Gastrocnemius medialis (tissue), 4 donors: ENCODE data around the gene CPTP. TPM values are rescaled to one million over a fixed set of nuclear protein-coding genes. Genes with fewer than 3 reads are reported as not detected.

ENCODE experiments used
- ATAC-seq, 2 donors: fragments of 150-250 bp; one replicate each; pipeline ENCODE4 v1.9.1; 2016
- DNase-seq, 2 donors: peaks; one replicate each; pipeline ENCODE4 v3.0.0-alpha.2; 2019
- H3K27ac ChIP-seq, 4 donors: fragments of 200-600 bp; sonication (generic); 1 replicate in 1 of 4; 2 replicates in 3 of 4; pipeline ENCODE4 v1.5.1; 2016 to 2018; ENCODE audit warnings: mild to moderate bottlenecking in 2 of 4, moderate library complexity in 1 of 4
- H3K27me3 ChIP-seq, 3 donors: fragments of 200-600 bp; sonication (generic) in 2 of 3; 1 replicate in 1 of 3; 2 replicates in 2 of 3; pipeline versions ENCODE4 v1.5.1 to v1.6.0; 2016 to 2019; ENCODE audit warnings: mild to moderate bottlenecking in 1 of 3, moderate library complexity in 1 of 3
- H3K36me3 ChIP-seq, 2 donors: fragments of 200-600 bp; sonication (generic) in 1 of 2; one replicate each; pipeline ENCODE4 v1.5.1; 2017 to 2018
- H3K4me1 ChIP-seq, 2 donors: fragments of 200-600 bp; sonication (generic) in 1 of 2; one replicate each; pipeline ENCODE4 v1.5.1; 2016 to 2017; ENCODE audit warnings: mild to moderate bottlenecking in 2 of 2
- H3K4me3 ChIP-seq, 4 donors: fragments of 200-600 bp; sonication (generic) in 3 of 4; 1 replicate in 1 of 4; 2 replicates in 3 of 4; pipeline ENCODE4 v1.5.1; 2016 to 2019; ENCODE audit warnings: mild to moderate bottlenecking in 2 of 4
- H3K9me3 ChIP-seq, 3 donors: fragments of 200-600 bp; sonication (generic) in 2 of 3; 1 replicate in 1 of 3; 2 replicates in 2 of 3; pipeline ENCODE4 v1.5.1; 2016 to 2019
- CTCF ChIP-seq, 5 experiments: fragments of 450-650 bp in 3 of 5; fragments of 200-600 bp in 2 of 5; sonication (generic) in 2 of 5; IDR thresholded peaks in 4 of 5; conservative IDR thresholded peaks in 1 of 5; 1 replicate in 4 of 5; 2 replicates in 1 of 5; pipeline ENCODE4 v1.5.1; 2016 to 2019; ENCODE audit warnings: antibody characterized with exemption in 5 of 5, mild to moderate bottlenecking in 3 of 5, moderate library complexity in 3 of 5
- POLR2A ChIP-seq, 2 donors: fragments of 450-650 bp; IDR thresholded peaks; one replicate each; pipeline ENCODE4 v1.6.1; 2017; ENCODE audit warnings: antibody characterized with exemption in 2 of 2, mild to moderate bottlenecking in 2 of 2, moderate library complexity in 2 of 2
- in situ Hi-C, 4 donors: fragments of 200-750 bp; cut with MboI; loops; one replicate each; pipeline versions ENCODE4 v1.15.0 to v1.8.0; 2017; ENCODE audit warnings: low sequenced_read_pairs in 4 of 4
- intact Hi-C: fragments of 100-400 bp; cut with DNase I; formaldehyde crosslinking; loops from one replicate; pipeline ENCODE4 v1.15.1; 2023; ENCODE audit warnings: low total_unique reads
- total RNA-seq, 4 donors: library from RNA; depleted of rRNA; stranded (reverse); fragments of >200 nt; gene quantifications; one replicate each; pipeline versions ENCODE4 v1.1.0 to v1.2.3, GENCODE V29; 2016

Gene CPTP
- total RNA-seq, 4 donors from 2014 or later, result 22.7 to 64.9 (median 34.0) TPM

- no peak for ATAC-seq
- in situ Hi-C loops, result no loop called here
- no peak for TF ChIP-seq CTCF (IDR thresholded peaks at IDR 0.05 in 4 of 5, conservative IDR thresholded peaks at IDR 0.05 in 1 of 5)
- no peak for TF ChIP-seq POLR2A (IDR thresholded peaks at IDR 0.05)
- no peak overlapping the region for H3K4me3 ChIP-seq
- intact Hi-C loops, result no loop called here
- H3K36me3 ChIP-seq, result no peaks in the 10 kb centered on the region
- no peaks in the 10 kb centered on the region for H3K9me3 ChIP-seq
- H3K27me3 ChIP-seq, result no peaks in the 10 kb centered on the region
- no peak for DNase-seq
- no peak overlapping the region for H3K27ac ChIP-seq
- peaks cover 30 to 36% of the 10 kb centered on the region in 2 donors for H3K4me1 ChIP-seq
Observed at GRCh38 chr1:1302951-1303509, 21.6 kb upstream of the CPTP start.

- Histone ChIP-seq H3K36me3 (no peaks in the 10 kb centered on the region), H3K4me1 (peaks cover 30 to 37% of the 10 kb centered on the region in 2 donors), H3K4me3 (no peak overlapping the region), H3K9me3 (no peaks in the 10 kb centered on the region), H3K27me3 (no peaks in the 10 kb centered on the region), H3K27ac (peak overlapping the region in 1 of 4 donors; percentile 64)
- TF ChIP-seq POLR2A (IDR thresholded peaks at IDR 0.05) (no peak), CTCF (IDR thresholded peaks at IDR 0.05 in 4 of 5, conservative IDR thresholded peaks at IDR 0.05 in 1 of 5) (no peak)
- DNase-seq, result no peak
- intact Hi-C loops, result no loop called here
- no peak for ATAC-seq
- in situ Hi-C loops, result no loop called here
Observed at GRCh38 chr1:1303736-1304135, 20.9 kb upstream of the CPTP start.

GRCh38 chr1:1304331-1305299 is 20.0 kb upstream of the CPTP start:
- in situ Hi-C loops, result no loop called here
- Histone ChIP-seq H3K36me3 (no peaks in the 10 kb centered on the region), H3K4me1 (peaks cover 37 to 46% of the 10 kb centered on the region in 2 donors), H3K27ac (peak overlapping the region; percentile 58 to 71 (median 67)), H3K9me3 (no peaks in the 10 kb centered on the region), H3K4me3 (peak overlapping the region; percentile 35 to 92 (median 61)), H3K27me3 (no peaks in the 10 kb centered on the region)
- no peak for ATAC-seq
- peak; percentile 46 to 66 for DNase-seq
- intact Hi-C loops, result no loop called here
- TF ChIP-seq POLR2A (IDR thresholded peaks at IDR 0.05) (no peak), CTCF (IDR thresholded peaks at IDR 0.05 in 4 of 5, conservative IDR thresholded peaks at IDR 0.05 in 1 of 5) (no peak)

- Histone ChIP-seq H3K9me3 (no peaks in the 10 kb centered on the region), H3K36me3 (no peaks in the 10 kb centered on the region), H3K4me3 (peak overlapping the region; percentile 35 to 92 (median 61)), H3K27ac (peak overlapping the region; percentile 58 to 71 (median 67)), H3K4me1 (peaks cover 38 to 46% of the 10 kb centered on the region in 2 donors), H3K27me3 (no peaks in the 10 kb centered on the region)
- no peak for TF ChIP-seq POLR2A (IDR thresholded peaks at IDR 0.05)
- TF ChIP-seq CTCF (IDR thresholded peaks at IDR 0.05 in 4 of 5, conservative IDR thresholded peaks at IDR 0.05 in 1 of 5), result no peak
- ATAC-seq (no peak), DNase-seq (peak in 1 of 2 donors; percentile 57)
- intact Hi-C loops (loop anchor here (2.0 kb wide), 1 partner anchor 33 kb away; the partner anchor contains the start of gene UBE2J2), in situ Hi-C loops (no loop called here)
Observed at GRCh38 chr1:1305300-1306069, 19.1 kb upstream of the CPTP start.
